GM15510 (cell line): Measurements from ENCODE around the gene NKAP.

Source experiments
- POLR2A ChIP-seq: IDR thresholded peaks from 3 replicates; pipeline ENCODE4 v1.6.1; 2011; ENCODE audit warnings: borderline replicate concordance; ENCODE audit not compliant: insufficient read length; ENCODE audit errors: extremely low read depth

Gene NKAP

GRCh38 chrX:119871599-119872395 lies 71.8 kb downstream of the NKAP start, which contains the start of the genes NDUFA1 and RNF113A:
Gene NDUFA1, plus strand, starts transcription at chrX:119871832. Its CDS starts 80 bp downstream, at chrX:119871912.
Gene RNF113A, minus strand, starts transcription at chrX:119871733. Its CDS starts 120 bp downstream, at chrX:119871613.
- TF ChIP-seq POLR2A = peak; percentile 81

GRCh38 chrX:119871245-119871598 lies 72.3 kb downstream of the NKAP start:
- TF ChIP-seq POLR2A = no peak
